Gastrocnemius medialis (tissue), 4 donors: ENCODE results near the gene UTRN. TPM values are rescaled to one million over a fixed set of nuclear protein-coding genes. Genes with fewer than 3 reads are reported as not detected.

ENCODE experiments used
- ATAC-seq, 2 donors: fragments of 150-250 bp; one replicate each; pipeline ENCODE4 v1.9.1; 2016
- DNase-seq, 2 donors: peaks; one replicate each; pipeline ENCODE4 v3.0.0-alpha.2; 2019
- H3K27ac ChIP-seq, 4 donors: fragments of 200-600 bp; sonication (generic); 1 replicate in 1 of 4; 2 replicates in 3 of 4; pipeline ENCODE4 v1.5.1; 2016 to 2018; ENCODE audit warnings: mild to moderate bottlenecking in 2 of 4, moderate library complexity in 1 of 4
- H3K27me3 ChIP-seq, 3 donors: fragments of 200-600 bp; sonication (generic) in 2 of 3; 1 replicate in 1 of 3; 2 replicates in 2 of 3; pipeline versions ENCODE4 v1.5.1 to v1.6.0; 2016 to 2019; ENCODE audit warnings: mild to moderate bottlenecking in 1 of 3, moderate library complexity in 1 of 3
- H3K36me3 ChIP-seq, 2 donors: fragments of 200-600 bp; sonication (generic) in 1 of 2; one replicate each; pipeline ENCODE4 v1.5.1; 2017 to 2018
- H3K4me1 ChIP-seq, 2 donors: fragments of 200-600 bp; sonication (generic) in 1 of 2; one replicate each; pipeline ENCODE4 v1.5.1; 2016 to 2017; ENCODE audit warnings: mild to moderate bottlenecking in 2 of 2
- H3K4me3 ChIP-seq, 4 donors: fragments of 200-600 bp; sonication (generic) in 3 of 4; 1 replicate in 1 of 4; 2 replicates in 3 of 4; pipeline ENCODE4 v1.5.1; 2016 to 2019; ENCODE audit warnings: mild to moderate bottlenecking in 2 of 4
- H3K9me3 ChIP-seq, 3 donors: fragments of 200-600 bp; sonication (generic) in 2 of 3; 1 replicate in 1 of 3; 2 replicates in 2 of 3; pipeline ENCODE4 v1.5.1; 2016 to 2019
- POLR2A ChIP-seq, 2 donors: fragments of 450-650 bp; IDR thresholded peaks; one replicate each; pipeline ENCODE4 v1.6.1; 2017; ENCODE audit warnings: antibody characterized with exemption in 2 of 2, mild to moderate bottlenecking in 2 of 2, moderate library complexity in 2 of 2
- in situ Hi-C, 4 donors: fragments of 200-750 bp; cut with MboI; loops; one replicate each; pipeline versions ENCODE4 v1.15.0 to v1.8.0; 2017; ENCODE audit warnings: low sequenced_read_pairs in 4 of 4
- intact Hi-C: fragments of 100-400 bp; cut with DNase I; formaldehyde crosslinking; loops from one replicate; pipeline ENCODE4 v1.15.1; 2023; ENCODE audit warnings: low total_unique reads
- total RNA-seq, 4 donors: library from RNA; depleted of rRNA; stranded (reverse); fragments of >200 nt; gene quantifications; one replicate each; pipeline versions ENCODE4 v1.1.0 to v1.2.3, GENCODE V29; 2016
- TF ChIP-seq, protein P1 (sequence below), 5 experiments: fragments of 450-650 bp in 3 of 5; fragments of 200-600 bp in 2 of 5; sonication (generic) in 2 of 5; IDR thresholded peaks in 4 of 5; conservative IDR thresholded peaks in 1 of 5; 1 replicate in 4 of 5; 2 replicates in 1 of 5; pipeline ENCODE4 v1.5.1; 2016 to 2019; ENCODE audit warnings: antibody characterized with exemption in 5 of 5, mild to moderate bottlenecking in 3 of 5, moderate library complexity in 3 of 5

The UTRN gene
- total RNA-seq, 4 donors from 2014 or later = 24.1 to 66.3 (median 40.1) TPM

DNA sequence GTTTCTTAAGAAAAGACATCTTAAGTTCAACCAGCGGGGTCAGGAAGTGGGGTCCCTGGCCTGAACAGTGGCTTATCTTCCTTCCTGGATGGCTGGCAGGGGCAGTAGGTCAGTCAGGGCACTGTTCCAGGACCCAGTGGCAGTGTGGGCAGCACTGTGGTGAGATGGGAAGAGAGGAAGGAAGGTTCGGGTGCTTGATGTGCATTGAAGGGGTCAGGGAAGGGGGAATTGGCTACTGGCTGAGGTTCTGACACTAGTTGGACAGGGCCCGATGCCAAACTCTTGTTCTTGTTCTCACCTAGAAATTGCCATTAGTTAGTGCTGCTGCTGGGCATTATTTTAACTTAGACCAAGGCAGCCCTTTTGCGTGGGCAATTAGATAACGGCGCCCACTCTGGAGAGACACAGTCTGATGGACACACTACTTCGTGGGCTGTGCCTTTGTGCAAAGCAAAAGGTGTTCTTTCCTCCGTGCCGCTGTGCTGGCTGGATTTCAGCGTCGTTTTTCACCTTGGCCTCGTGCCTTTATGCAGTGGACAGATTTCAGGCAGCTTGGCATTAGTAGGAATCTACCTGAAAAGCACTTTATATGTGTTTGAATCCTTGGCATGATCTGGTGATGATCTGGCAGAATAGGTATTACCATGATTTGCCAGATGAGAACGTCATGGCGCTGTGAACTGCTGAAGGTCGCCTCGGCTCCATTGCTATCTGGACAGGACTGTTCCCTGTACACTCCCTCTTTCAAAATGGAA, 30.3 kb downstream of the UTRN start:
- Histone ChIP-seq H3K27me3 (no peaks in the 10 kb centered on the region), H3K9me3 (no peaks in the 10 kb centered on the region), H3K4me3 (no peak overlapping the region), H3K36me3 (no peaks in the 10 kb centered on the region), H3K27ac (peak overlapping the region; percentile 7 to 66 (median 60)), H3K4me1 (peaks cover 35 to 42% of the 10 kb centered on the region in 2 donors)
- TF ChIP-seq, protein P1, sequence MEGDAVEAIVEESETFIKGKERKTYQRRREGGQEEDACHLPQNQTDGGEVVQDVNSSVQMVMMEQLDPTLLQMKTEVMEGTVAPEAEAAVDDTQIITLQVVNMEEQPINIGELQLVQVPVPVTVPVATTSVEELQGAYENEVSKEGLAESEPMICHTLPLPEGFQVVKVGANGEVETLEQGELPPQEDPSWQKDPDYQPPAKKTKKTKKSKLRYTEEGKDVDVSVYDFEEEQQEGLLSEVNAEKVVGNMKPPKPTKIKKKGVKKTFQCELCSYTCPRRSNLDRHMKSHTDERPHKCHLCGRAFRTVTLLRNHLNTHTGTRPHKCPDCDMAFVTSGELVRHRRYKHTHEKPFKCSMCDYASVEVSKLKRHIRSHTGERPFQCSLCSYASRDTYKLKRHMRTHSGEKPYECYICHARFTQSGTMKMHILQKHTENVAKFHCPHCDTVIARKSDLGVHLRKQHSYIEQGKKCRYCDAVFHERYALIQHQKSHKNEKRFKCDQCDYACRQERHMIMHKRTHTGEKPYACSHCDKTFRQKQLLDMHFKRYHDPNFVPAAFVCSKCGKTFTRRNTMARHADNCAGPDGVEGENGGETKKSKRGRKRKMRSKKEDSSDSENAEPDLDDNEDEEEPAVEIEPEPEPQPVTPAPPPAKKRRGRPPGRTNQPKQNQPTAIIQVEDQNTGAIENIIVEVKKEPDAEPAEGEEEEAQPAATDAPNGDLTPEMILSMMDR (IDR thresholded peaks at IDR 0.05 in 4 of 5, conservative IDR thresholded peaks at IDR 0.05 in 1 of 5) = no peak
- TF ChIP-seq POLR2A (IDR thresholded peaks at IDR 0.05) = no peak
- in situ Hi-C loops (no loop called here), intact Hi-C loops (no loop called here)
- ATAC-seq (peak in 1 of 2 donors; percentile 35), DNase-seq (no peak)

GRCh38 chr6:144315981-144316861, 31.1 kb downstream of the UTRN start:
- intact Hi-C loops (no loop called here), in situ Hi-C loops (no loop called here)
- Histone ChIP-seq H3K36me3 (no peaks in the 10 kb centered on the region), H3K4me3 (no peak overlapping the region), H3K27ac (peak overlapping the region in 3 of 4 donors; percentile 55 to 66 (median 64)), H3K4me1 (peaks cover 28 to 39% of the 10 kb centered on the region in 2 donors), H3K9me3 (no peaks in the 10 kb centered on the region), H3K27me3 (no peaks in the 10 kb centered on the region)
- no peak for DNase-seq
- no peak for ATAC-seq
- no peak for TF ChIP-seq POLR2A (IDR thresholded peaks at IDR 0.05)
- TF ChIP-seq, protein P1 (IDR thresholded peaks at IDR 0.05 in 4 of 5, conservative IDR thresholded peaks at IDR 0.05 in 1 of 5) = no peak

GRCh38 chr6:144316862-144317195, 31.7 kb downstream of the UTRN start:
- intact Hi-C loops = no loop called here
- TF ChIP-seq, protein P1 (IDR thresholded peaks at IDR 0.05 in 4 of 5, conservative IDR thresholded peaks at IDR 0.05 in 1 of 5) = no peak
- no peak for TF ChIP-seq POLR2A (IDR thresholded peaks at IDR 0.05)
- Histone ChIP-seq H3K9me3 (no peaks in the 10 kb centered on the region), H3K4me1 (peaks cover 26 to 33% of the 10 kb centered on the region in 2 donors), H3K27me3 (no peaks in the 10 kb centered on the region), H3K36me3 (no peaks in the 10 kb centered on the region), H3K4me3 (no peak overlapping the region), H3K27ac (no peak overlapping the region)
- ATAC-seq (no peak), DNase-seq (no peak)
- in situ Hi-C loops = no loop called here

DNA sequence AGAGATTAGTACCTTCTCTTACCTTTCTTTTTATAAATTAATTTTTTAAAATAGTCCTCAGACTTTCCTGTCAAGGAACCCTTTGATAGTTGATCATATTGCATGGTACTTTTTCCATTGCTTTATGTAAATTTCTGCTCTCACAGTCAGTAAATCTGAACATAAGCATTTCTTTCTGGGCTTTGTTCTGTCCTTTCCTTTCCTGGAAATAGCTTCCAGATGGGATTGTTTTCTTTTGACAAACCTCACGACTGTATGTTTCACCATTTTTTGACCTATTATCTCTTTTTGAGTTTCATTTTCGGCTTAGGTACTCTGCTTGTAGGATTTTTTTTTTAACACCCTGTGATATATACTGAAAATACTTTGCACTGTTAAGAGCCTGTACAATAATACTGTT, 32.6 kb downstream of the UTRN start:
- TF ChIP-seq, protein P1 (IDR thresholded peaks at IDR 0.05 in 4 of 5, conservative IDR thresholded peaks at IDR 0.05 in 1 of 5) = no peak
- no peak for TF ChIP-seq POLR2A (IDR thresholded peaks at IDR 0.05)
- no peak overlapping the region for H3K27ac ChIP-seq
- no peak overlapping the region for H3K4me3 ChIP-seq
- no peaks in the 10 kb centered on the region for H3K27me3 ChIP-seq
- no peaks in the 10 kb centered on the region for H3K9me3 ChIP-seq
- ATAC-seq = no peak
- no peak for DNase-seq
- no peaks in the 10 kb centered on the region for H3K36me3 ChIP-seq
- peaks cover 26 to 33% of the 10 kb centered on the region in 2 donors for H3K4me1 ChIP-seq
- intact Hi-C loops (no loop called here), in situ Hi-C loops (no loop called here)
